ENCODE measurements around the gene MOB1B. TPM values are rescaled to one million over a fixed set of nuclear protein-coding genes. Genes with fewer than 3 reads are reported as not detected.

The MOB1B gene
- total RNA-seq, 1 donor from 2014 or later: 30.6 TPM

DNA sequence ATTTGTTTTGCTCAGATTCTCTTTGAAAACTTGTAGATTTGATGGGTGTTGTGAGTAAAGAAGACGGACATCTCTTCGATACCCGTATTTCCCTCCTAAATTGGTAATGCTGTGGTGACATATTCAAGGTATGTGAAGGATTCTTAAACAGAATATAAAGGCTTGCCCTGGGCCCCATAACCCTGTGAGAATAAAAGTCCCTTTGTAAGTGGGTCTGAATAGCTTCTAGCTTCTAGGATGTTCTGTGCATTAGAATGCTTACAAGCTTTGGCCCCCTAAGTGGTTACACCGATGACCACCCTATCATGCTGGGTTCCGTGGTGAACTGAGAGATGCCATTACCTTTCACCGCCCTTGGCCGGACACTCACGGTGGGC, 574 bp upstream of the MOB1B start:
- peaks cover 2% of the 10 kb centered on the region for H3K27me3 Mint-ChIP-seq (ENCODE audit: insufficient read depth, low read depth)
- peak overlapping the region; percentile 91 for H3K27ac Mint-ChIP-seq
- no peak for DNase-seq (ENCODE audit: low spot score)
- H2AFZ ChIP-seq (replicated peaks): peak overlapping the region; percentile 93
- no peak overlapping the region for H3K9ac ChIP-seq
- H4K20me1 ChIP-seq (ENCODE audit: low read depth): peaks cover 13% of the 10 kb centered on the region
- H3K4me2 ChIP-seq: peak overlapping the region; percentile 91
- peaks cover 9% of the 10 kb centered on the region for H3K4me1 ChIP-seq
- H3K27ac ChIP-seq: no peak overlapping the region
- peak overlapping the region; percentile 89 for H3K4me3 ChIP-seq
- peaks cover 3% of the 10 kb centered on the region for H3K9me3 Mint-ChIP-seq
- H3K27me3 ChIP-seq: no peaks in the 10 kb centered on the region
- H3K9me3 ChIP-seq (ENCODE audit: low read depth): no peaks in the 10 kb centered on the region
- H3K4me1 Mint-ChIP-seq: peaks cover 17% of the 10 kb centered on the region
- H3F3A ChIP-seq (ENCODE audit: low read depth): peaks cover 5% of the 10 kb centered on the region
- H3K36me3 Mint-ChIP-seq: peaks cover 18% of the 10 kb centered on the region
- H3K79me2 ChIP-seq (ENCODE audit: low read depth): peaks cover 40% of the 10 kb centered on the region
- no peak for TF ChIP-seq EZH2 (IDR thresholded peaks at IDR 0.05)
- TF ChIP-seq EZH2phosphoT487 (IDR thresholded peaks at IDR 0.05): no peak
- H3K36me3 ChIP-seq: peaks cover 3% of the 10 kb centered on the region
- peak overlapping the region; percentile 100 for H3K4me3 Mint-ChIP-seq

DNA sequence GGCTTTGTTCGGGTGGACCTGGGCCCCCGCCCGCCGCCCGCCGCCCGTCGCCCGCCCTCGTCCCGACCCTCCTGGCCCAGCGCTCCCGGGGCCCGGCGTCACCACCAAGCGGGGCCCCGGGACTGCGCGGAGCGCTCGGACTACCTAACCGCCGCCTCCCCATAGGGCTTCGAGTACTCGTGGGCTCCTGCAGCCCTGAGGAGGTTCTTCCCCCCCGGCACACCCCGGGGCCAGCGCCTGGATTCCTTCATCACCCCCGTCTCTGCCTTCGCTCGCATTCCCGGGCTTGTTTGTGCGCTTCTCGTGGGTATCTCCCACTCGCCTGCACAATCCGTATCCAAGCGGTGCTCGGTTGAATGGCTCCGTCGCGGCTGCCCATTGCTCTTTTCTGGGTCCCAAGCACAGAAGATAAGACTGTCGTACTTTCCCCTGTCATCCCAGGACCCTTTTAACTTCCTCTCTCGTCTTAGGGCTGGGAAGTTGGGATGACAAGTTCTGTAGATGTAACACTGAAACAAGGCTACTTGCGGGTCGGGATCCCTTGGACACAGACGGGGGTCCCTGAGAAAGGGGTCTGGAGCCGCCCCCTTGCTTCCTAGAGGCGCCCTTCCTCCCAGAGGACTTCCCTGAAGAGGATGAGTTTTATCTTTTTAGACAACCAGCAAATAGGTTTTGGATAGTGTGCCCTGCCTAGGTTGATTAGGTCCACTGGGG, 565 bp downstream of the MOB1B start:
- Mint-ChIP-seq H3K27ac (peak overlapping the region; percentile 99), H3K9me3 (peaks cover 3% of the 10 kb centered on the region), H3K36me3 (peaks cover 25% of the 10 kb centered on the region), H3K4me3 (peak overlapping the region; percentile 100), H3K27me3 (ENCODE audit: insufficient read depth, low read depth) (peaks cover 2% of the 10 kb centered on the region), H3K4me1 (peaks cover 13% of the 10 kb centered on the region)
- no peak for DNase-seq (ENCODE audit: low spot score)
- TF ChIP-seq EZH2phosphoT487 (IDR thresholded peaks at IDR 0.05): no peak
- TF ChIP-seq EZH2 (IDR thresholded peaks at IDR 0.05): no peak
- TF ChIP-seq, protein P1, sequence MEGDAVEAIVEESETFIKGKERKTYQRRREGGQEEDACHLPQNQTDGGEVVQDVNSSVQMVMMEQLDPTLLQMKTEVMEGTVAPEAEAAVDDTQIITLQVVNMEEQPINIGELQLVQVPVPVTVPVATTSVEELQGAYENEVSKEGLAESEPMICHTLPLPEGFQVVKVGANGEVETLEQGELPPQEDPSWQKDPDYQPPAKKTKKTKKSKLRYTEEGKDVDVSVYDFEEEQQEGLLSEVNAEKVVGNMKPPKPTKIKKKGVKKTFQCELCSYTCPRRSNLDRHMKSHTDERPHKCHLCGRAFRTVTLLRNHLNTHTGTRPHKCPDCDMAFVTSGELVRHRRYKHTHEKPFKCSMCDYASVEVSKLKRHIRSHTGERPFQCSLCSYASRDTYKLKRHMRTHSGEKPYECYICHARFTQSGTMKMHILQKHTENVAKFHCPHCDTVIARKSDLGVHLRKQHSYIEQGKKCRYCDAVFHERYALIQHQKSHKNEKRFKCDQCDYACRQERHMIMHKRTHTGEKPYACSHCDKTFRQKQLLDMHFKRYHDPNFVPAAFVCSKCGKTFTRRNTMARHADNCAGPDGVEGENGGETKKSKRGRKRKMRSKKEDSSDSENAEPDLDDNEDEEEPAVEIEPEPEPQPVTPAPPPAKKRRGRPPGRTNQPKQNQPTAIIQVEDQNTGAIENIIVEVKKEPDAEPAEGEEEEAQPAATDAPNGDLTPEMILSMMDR (IDR thresholded peaks at IDR 0.05): no peak
- peak overlapping the region; percentile 84 for H3K9ac ChIP-seq
- H3K27ac ChIP-seq: peak overlapping the region; percentile 72
- peaks cover 51% of the 10 kb centered on the region for H3K79me2 ChIP-seq (ENCODE audit: low read depth)
- H3K9me3 ChIP-seq (ENCODE audit: low read depth): no peaks in the 10 kb centered on the region
- peaks cover 9% of the 10 kb centered on the region for H3K4me1 ChIP-seq
- peak overlapping the region; percentile 91 for H3K4me2 ChIP-seq
- H4K20me1 ChIP-seq (ENCODE audit: low read depth): peaks cover 20% of the 10 kb centered on the region
- H2AFZ ChIP-seq (replicated peaks): peak overlapping the region; percentile 93
- peak overlapping the region; percentile 89 for H3K4me3 ChIP-seq
- H3K27me3 ChIP-seq: no peaks in the 10 kb centered on the region
- peaks cover 5% of the 10 kb centered on the region for H3F3A ChIP-seq (ENCODE audit: low read depth)
- H3K36me3 ChIP-seq: peaks cover 6% of the 10 kb centered on the region

GRCh38 chr4:70903291-70903603, 1.1 kb downstream of the MOB1B start:
- Histone ChIP-seq H2AFZ (replicated peaks) (peak overlapping the region; percentile 93), H3K4me3 (peak overlapping the region; percentile 89), H3K27me3 (no peaks in the 10 kb centered on the region), H3F3A (ENCODE audit: low read depth) (peaks cover 5% of the 10 kb centered on the region), H3K79me2 (ENCODE audit: low read depth) (peaks cover 56% of the 10 kb centered on the region), H3K36me3 (peaks cover 6% of the 10 kb centered on the region), H3K4me2 (peak overlapping the region; percentile 91), H3K4me1 (peaks cover 9% of the 10 kb centered on the region), H3K27ac (no peak overlapping the region), H3K9me3 (ENCODE audit: low read depth) (no peaks in the 10 kb centered on the region), H3K9ac (peak overlapping the region; percentile 84), H4K20me1 (ENCODE audit: low read depth) (peaks cover 21% of the 10 kb centered on the region)
- Mint-ChIP-seq H3K27ac (peak overlapping the region; percentile 99), H3K9me3 (peaks cover 3% of the 10 kb centered on the region), H3K36me3 (peaks cover 25% of the 10 kb centered on the region), H3K4me1 (peaks cover 13% of the 10 kb centered on the region), H3K27me3 (ENCODE audit: insufficient read depth, low read depth) (peaks cover 2% of the 10 kb centered on the region), H3K4me3 (peak overlapping the region; percentile 100)
- TF ChIP-seq, protein P1 (IDR thresholded peaks at IDR 0.05): no peak
- TF ChIP-seq EZH2 (IDR thresholded peaks at IDR 0.05) (no peak), EZH2phosphoT487 (IDR thresholded peaks at IDR 0.05) (no peak)
- DNase-seq (ENCODE audit: low spot score): peak; percentile 28

DNA sequence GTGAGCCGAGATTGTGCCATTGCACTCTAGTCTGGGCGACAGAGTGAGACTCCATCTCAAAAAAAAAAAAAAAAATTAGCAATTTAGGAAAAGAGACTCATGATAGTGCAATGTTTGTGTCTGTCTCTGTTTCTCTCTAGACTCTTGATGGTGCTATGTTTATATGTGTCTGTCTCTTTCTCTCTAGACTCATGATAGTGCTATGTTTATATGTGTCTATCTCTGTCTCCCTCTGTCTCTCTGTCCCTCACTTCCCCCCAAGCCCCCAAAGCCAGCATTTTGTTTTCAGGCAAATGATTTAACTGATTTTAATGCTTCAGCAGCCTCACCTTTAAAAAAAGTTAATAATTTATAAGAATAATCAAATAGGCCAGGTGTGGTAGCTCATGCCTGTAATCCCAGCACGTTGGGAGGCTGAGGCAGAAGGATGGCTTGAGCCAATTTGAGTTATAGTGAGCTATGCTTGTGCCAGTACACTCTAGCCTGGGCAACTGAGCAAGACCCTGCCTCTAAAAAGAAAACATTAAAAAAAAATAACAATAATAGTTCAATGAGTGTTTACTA, 6.9 kb downstream of the MOB1B start:
- H3K4me3 ChIP-seq: no peak overlapping the region
- peaks cover 27% of the 10 kb centered on the region for H4K20me1 ChIP-seq (ENCODE audit: low read depth)
- no peak overlapping the region for H3K4me2 ChIP-seq
- peaks cover 98% of the 10 kb centered on the region for H3K79me2 ChIP-seq (ENCODE audit: low read depth)
- H3K9ac ChIP-seq: no peak overlapping the region
- H3K36me3 ChIP-seq: peaks cover 6% of the 10 kb centered on the region
- no peak for DNase-seq (ENCODE audit: low spot score)
- Mint-ChIP-seq H3K27me3 (ENCODE audit: insufficient read depth, low read depth) (peaks cover 2% of the 10 kb centered on the region), H3K4me3 (no peak overlapping the region), H3K4me1 (no peaks in the 10 kb centered on the region), H3K9me3 (peaks cover 8% of the 10 kb centered on the region), H3K27ac (no peak overlapping the region), H3K36me3 (peaks cover 47% of the 10 kb centered on the region)
- H3K27ac ChIP-seq: no peak overlapping the region
- no peak overlapping the region for H2AFZ ChIP-seq (replicated peaks)
- no peaks in the 10 kb centered on the region for H3F3A ChIP-seq (ENCODE audit: low read depth)
- H3K9me3 ChIP-seq (ENCODE audit: low read depth): no peaks in the 10 kb centered on the region
- H3K4me1 ChIP-seq: no peaks in the 10 kb centered on the region
- no peaks in the 10 kb centered on the region for H3K27me3 ChIP-seq
- TF ChIP-seq EZH2phosphoT487 (IDR thresholded peaks at IDR 0.05) (no peak), EZH2 (IDR thresholded peaks at IDR 0.05) (no peak)
- TF ChIP-seq, protein P1 (IDR thresholded peaks at IDR 0.05): no peak
